ENCODE data around the gene FICD. TPM values are rescaled to one million over a fixed set of nuclear protein-coding genes. Genes with fewer than 3 reads are reported as not detected.
A peak's percentile ranks its signal among the peaks of the same experiment; 100 is the strongest.

The FICD gene
- total RNA-seq, 6 experiments from 2014 or later = 8.5 to 12.1 (median 9.9) TPM

DNA sequence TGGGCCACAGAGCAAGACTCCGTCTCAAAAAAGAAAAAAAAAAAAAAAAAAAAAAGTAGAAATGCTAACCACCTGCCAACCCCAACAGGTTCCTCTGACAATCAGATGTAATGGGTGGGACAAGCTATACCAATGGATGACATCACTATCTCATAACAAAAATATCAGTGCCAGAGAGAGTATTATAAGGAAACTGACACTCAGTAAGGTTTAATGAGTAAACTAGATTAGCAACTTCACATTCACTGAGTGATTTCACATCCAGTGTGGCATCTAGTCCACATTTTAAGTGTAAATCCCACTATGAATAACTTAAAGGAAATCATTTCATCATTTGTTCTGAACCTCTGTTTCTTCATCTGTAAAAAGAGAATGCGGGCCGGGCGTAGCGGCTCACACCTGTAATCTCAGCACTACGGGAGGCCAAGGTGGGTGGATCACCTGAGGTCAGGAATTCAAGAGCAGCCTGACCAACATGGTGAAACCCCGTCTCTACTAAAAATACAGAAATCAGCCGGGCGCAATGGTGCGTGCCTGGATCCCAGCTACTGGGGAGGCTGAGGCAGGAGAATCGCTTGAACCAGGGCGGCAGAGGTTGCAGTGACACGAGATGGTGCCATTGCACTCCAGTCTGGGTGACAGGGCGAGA, 44.1 kb downstream of the FICD start:
- peaks cover 60% of the 10 kb centered on the region for H3K4me1 Mint-ChIP-seq (ENCODE audit: low read depth)
- peaks cover 3% of the 10 kb centered on the region; the same call in 1 of the 2 replicates for H3K27me3 Mint-ChIP-seq (ENCODE audit: insufficient read depth)
- no peak for DNase-seq
- peaks cover 14% of the 10 kb centered on the region for H3K36me3 Mint-ChIP-seq (ENCODE audit: low read depth)
- H3K4me3 Mint-ChIP-seq = peak overlapping the region; percentile 99
- TF ChIP-seq, protein P1, sequence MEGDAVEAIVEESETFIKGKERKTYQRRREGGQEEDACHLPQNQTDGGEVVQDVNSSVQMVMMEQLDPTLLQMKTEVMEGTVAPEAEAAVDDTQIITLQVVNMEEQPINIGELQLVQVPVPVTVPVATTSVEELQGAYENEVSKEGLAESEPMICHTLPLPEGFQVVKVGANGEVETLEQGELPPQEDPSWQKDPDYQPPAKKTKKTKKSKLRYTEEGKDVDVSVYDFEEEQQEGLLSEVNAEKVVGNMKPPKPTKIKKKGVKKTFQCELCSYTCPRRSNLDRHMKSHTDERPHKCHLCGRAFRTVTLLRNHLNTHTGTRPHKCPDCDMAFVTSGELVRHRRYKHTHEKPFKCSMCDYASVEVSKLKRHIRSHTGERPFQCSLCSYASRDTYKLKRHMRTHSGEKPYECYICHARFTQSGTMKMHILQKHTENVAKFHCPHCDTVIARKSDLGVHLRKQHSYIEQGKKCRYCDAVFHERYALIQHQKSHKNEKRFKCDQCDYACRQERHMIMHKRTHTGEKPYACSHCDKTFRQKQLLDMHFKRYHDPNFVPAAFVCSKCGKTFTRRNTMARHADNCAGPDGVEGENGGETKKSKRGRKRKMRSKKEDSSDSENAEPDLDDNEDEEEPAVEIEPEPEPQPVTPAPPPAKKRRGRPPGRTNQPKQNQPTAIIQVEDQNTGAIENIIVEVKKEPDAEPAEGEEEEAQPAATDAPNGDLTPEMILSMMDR (IDR thresholded peaks at IDR 0.05) = no peak
- no peaks in the 10 kb centered on the region for H3K9me3 Mint-ChIP-seq
- no peak overlapping the region for H3K27ac Mint-ChIP-seq

DNA sequence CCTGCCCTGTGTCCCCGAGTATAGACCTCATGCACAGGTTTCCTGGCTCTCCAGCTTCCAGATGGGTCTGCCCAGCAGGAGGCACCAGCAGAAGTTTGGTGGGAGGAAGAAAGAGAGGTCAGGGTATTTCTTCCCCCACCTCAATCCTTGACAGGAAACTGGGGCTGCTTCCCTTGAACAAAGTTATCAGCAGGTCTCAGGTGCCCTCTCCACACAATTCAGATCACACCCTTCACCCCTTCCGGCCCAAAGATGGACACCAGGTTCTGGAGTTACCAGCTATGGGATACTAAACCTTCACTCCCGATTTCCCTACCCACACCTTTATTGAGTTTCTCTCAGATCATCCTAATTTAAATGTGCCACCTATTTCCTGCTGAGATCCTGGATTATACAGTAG, 44.7 kb downstream of the FICD start:
- peaks cover 3% of the 10 kb centered on the region; the same call in 1 of the 2 replicates for H3K27me3 Mint-ChIP-seq (ENCODE audit: insufficient read depth)
- H3K27ac Mint-ChIP-seq = peak overlapping the region; percentile 99
- no peaks in the 10 kb centered on the region for H3K9me3 Mint-ChIP-seq
- H3K36me3 Mint-ChIP-seq (ENCODE audit: low read depth) = peaks cover 14% of the 10 kb centered on the region
- peaks cover 61% of the 10 kb centered on the region for H3K4me1 Mint-ChIP-seq (ENCODE audit: low read depth)
- peak overlapping the region; percentile 99 for H3K4me3 Mint-ChIP-seq
- TF ChIP-seq, protein P1 (IDR thresholded peaks at IDR 0.05) = peak; percentile 29; the same call in 1 of the 2 replicates
- DNase-seq = no peak

DNA sequence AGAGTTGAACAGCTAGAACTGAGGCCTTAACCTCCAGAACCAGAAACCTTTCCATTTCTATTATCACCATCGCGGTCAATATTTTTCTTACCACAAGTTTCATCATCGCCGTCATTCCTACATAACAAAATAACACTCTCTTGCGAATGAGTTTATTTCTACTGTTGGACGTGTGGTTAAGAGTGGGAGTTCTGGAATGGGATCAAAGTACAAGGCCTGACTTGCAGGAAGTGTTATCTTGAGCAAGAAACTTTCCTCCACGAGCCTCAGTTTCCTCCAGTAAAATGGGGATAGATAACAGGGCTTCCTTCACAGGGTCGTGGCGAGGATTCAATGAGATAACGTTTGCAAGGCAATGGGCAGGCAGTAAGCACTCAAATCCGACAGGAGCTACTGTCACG, 45.2 kb downstream of the FICD start:
- TF ChIP-seq, protein P1 (IDR thresholded peaks at IDR 0.05) = no peak
- H3K27ac Mint-ChIP-seq = peak overlapping the region; percentile 99
- DNase-seq = peak; percentile 25
- peaks cover 3% of the 10 kb centered on the region; the same call in 1 of the 2 replicates for H3K27me3 Mint-ChIP-seq (ENCODE audit: insufficient read depth)
- peaks cover 64% of the 10 kb centered on the region for H3K4me1 Mint-ChIP-seq (ENCODE audit: low read depth)
- H3K9me3 Mint-ChIP-seq = no peaks in the 10 kb centered on the region
- H3K36me3 Mint-ChIP-seq (ENCODE audit: low read depth) = peaks cover 14% of the 10 kb centered on the region
- H3K4me3 Mint-ChIP-seq = peak overlapping the region; percentile 99

DNA sequence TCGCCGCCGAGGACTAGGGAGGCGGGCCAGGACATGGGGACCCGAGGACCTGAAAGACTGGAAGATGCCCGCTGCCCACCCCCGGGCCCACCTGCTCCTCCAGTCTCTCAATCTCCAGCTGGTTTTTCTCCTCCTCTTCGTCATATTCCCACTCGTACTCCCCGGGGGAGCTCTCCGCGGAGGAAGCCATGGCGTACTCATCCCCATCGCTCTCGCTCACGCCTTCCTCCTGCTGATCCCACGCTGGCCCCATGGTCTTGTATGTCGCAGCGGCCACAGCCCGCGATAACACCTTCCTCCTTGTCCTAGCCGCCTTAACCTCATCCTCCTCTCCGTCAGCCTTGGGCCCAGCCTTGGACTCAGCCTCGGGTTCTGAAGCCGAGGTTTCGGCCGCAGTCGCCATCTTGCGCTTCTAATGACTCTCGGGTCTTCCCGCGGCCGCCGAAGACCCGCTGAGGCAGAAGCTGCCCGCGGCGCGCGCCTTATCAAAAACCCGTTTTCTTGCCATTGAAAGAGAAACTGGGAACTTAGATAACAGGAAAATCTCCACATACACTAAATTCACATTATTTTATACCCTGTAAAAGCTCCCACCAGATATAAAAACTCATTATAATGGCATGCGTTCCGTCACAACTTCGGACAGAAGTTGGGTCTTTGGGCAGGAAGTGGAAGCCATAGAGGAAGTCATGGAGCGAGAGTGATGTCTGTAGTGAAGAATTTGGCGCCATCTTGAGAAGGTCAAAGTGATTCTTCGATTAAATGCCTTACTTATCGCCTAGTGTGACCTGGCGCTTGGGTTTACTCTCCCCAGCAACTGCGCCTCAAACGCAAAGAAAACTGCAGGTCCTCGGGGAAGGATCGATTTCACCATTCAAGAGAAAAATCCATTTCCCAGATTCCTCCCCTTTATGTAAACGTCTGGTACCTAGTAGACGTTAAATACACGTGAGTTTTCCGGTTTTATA, 46.0 kb downstream of the FICD start, which contains the start of gene SART3:
Gene SART3 (minus strand): TSS at position 422 of the 968 bp plus-strand sequence. CDS start 19 bp downstream, at position 403.
- H3K4me3 Mint-ChIP-seq = peak within 1 kb of the TSS; percentile 99
- peak; percentile 83 for DNase-seq
- peaks cover 64% of the 10 kb centered on the region for H3K4me1 Mint-ChIP-seq (ENCODE audit: low read depth)
- H3K36me3 Mint-ChIP-seq (ENCODE audit: low read depth) = peaks cover 20% of the 10 kb centered on the region
- TF ChIP-seq, protein P1 (IDR thresholded peaks at IDR 0.05) = no peak
- peaks cover 3% of the 10 kb centered on the region; the same call in 1 of the 2 replicates for H3K27me3 Mint-ChIP-seq (ENCODE audit: insufficient read depth)
- peak within 1 kb of the TSS; percentile 99 for H3K27ac Mint-ChIP-seq
- H3K9me3 Mint-ChIP-seq = no peaks in the 10 kb centered on the region

DNA sequence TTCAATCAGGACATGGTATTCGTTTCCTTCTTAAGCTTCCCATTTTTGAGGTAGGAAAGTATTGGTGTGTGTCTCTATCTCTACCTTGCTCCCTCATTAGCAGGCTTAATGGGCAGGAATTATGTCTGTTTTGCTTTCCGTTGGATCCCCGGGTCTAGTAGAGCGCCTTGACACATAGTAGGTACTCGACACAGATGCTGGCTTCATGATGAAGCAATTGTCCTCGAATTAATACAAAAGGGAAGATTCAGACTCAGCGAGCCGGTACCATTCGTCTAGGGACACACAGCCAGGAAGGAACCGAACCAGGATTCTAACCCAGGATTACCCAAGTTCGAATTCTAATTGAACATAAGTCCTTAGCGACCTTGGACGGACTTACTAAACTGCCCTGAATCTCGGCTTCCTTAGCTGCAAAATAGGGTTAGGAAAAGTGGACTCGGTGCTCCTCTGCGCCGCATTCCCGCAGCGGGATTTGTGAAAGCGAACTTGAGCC, 46.8 kb downstream of the FICD start:
- H3K4me3 Mint-ChIP-seq = peak overlapping the region; percentile 99

More for the DNA sequence above, 46.8 kb downstream of the FICD start:
- Mint-ChIP-seq H3K4me1 (ENCODE audit: low read depth) (peaks cover 60% of the 10 kb centered on the region), H3K9me3 (no peaks in the 10 kb centered on the region), H3K36me3 (ENCODE audit: low read depth) (peaks cover 25% of the 10 kb centered on the region), H3K27ac (peak overlapping the region; percentile 99), H3K27me3 (ENCODE audit: insufficient read depth) (peaks cover 3% of the 10 kb centered on the region; the same call in 1 of the 2 replicates)
- no peak for DNase-seq
- TF ChIP-seq, protein P1 (IDR thresholded peaks at IDR 0.05) = no peak

Measured in HFFc6 (cell line).